Suprapubic skin (tissue), 4 donors: ENCODE data around the gene ENOPH1. TPM values are rescaled to one million over a fixed set of nuclear protein-coding genes. Genes with fewer than 3 reads are reported as not detected.
"Not testable (repeated sequence)": the region's sequence is repeated elsewhere in the genome, so short reads cannot be mapped to it uniquely, and the experiment has no call there.

Experiments used
- DNase-seq, 2 donors: peaks; one replicate each; pipeline ENCODE4 v3.0.0-alpha.2; 2019; ENCODE audit warnings: low spot score in 2 of 2
- H3K27ac ChIP-seq: fragments of 200-600 bp; sonication (generic); one replicate; pipeline ENCODE4 v1.5.1; 2019
- H3K27me3 ChIP-seq: fragments of 200-600 bp; sonication (generic); one replicate; pipeline ENCODE4 v1.5.1; 2019
- H3K36me3 ChIP-seq: fragments of 200-600 bp; sonication (generic); one replicate; pipeline ENCODE4 v1.5.1; 2019
- H3K4me1 ChIP-seq: fragments of 200-600 bp; sonication (generic); one replicate; pipeline ENCODE4 v1.5.1; 2019
- H3K4me3 ChIP-seq: fragments of 200-600 bp; sonication (generic); one replicate; pipeline ENCODE4 v1.5.1; 2019; ENCODE audit warnings: mild to moderate bottlenecking
- H3K9me3 ChIP-seq: fragments of 200-600 bp; sonication (generic); one replicate; pipeline ENCODE4 v1.5.1; 2019
- EP300 ChIP-seq: sonication (generic); formaldehyde crosslinking; IDR thresholded peaks from one replicate; pipeline ENCODE4 v1.6.1; 2017; ENCODE audit warnings: antibody characterized with exemption
- POLR2A ChIP-seq, 2 donors: fragments of 450-650 bp; IDR thresholded peaks; one replicate each; pipeline ENCODE4 v1.6.1; 2017; ENCODE audit warnings: antibody characterized with exemption in 2 of 2, mild to moderate bottlenecking in 2 of 2, moderate library complexity in 2 of 2
- POLR2AphosphoS5 ChIP-seq, 3 donors: sonication (generic); formaldehyde crosslinking; IDR thresholded peaks; one replicate each; pipeline ENCODE4 v1.6.1; 2017; ENCODE audit warnings: antibody characterized with exemption in 3 of 3
- WGBS: methylation state at CpG from one replicate; pipeline ENCODE4 v1.1.5; 2018; 5-methylcytosine and 5-hydroxymethylcytosine counted together
- total RNA-seq, 4 donors: library from RNA; depleted of rRNA; stranded (reverse); fragments of >200 nt; gene quantifications; one replicate each; pipeline ENCODE4 v1.1.0, GENCODE V29; 2016
- TF ChIP-seq, protein P1 (sequence below), 2 donors: fragments of 200-600 bp in 1 of 2; fragments of 450-650 bp in 1 of 2; sonication (generic) in 1 of 2; IDR thresholded peaks; one replicate each; pipeline ENCODE4 v1.5.1; 2016 to 2019; ENCODE audit warnings: antibody characterized with exemption in 2 of 2, mild to moderate bottlenecking in 1 of 2, moderate library complexity in 1 of 2

ENOPH1 gene
- total RNA-seq, 4 donors from 2014 or later = 31.2 to 36.1 (median 31.8) TPM

GRCh38 chr4:82388405-82388804, 42.0 kb upstream of the ENOPH1 start:
- H3K4me3 ChIP-seq = no peak overlapping the region
- no peak overlapping the region for H3K27ac ChIP-seq
- no peaks in the 10 kb centered on the region for H3K4me1 ChIP-seq

DNA sequence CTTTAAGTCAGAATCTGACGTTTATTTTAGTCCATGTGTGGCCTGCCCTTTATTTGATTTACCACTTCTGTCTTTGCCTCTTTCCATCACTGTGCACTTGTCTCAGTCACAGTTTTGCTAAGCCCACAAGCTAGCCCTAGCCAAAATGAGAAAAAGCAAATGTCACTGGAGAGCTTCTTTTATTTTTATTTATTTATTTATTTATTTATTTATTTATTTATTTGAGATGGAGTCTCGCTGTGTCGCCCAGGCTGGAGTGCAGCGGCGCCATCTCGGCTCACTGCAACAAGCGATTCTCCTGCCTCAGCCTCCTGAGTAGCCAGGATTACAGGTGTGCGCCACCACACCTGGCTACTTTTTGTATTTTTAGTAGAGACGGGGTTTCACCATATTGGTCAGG, 40.3 kb upstream of the ENOPH1 start:
- not testable (repeated sequence) for DNase-seq, H3K36me3 ChIP-seq

More at GRCh38 chr4:82388405-82388804, 42.0 kb upstream of the ENOPH1 start:
- DNase-seq = no peak
- H3K27me3 ChIP-seq = no peaks in the 10 kb centered on the region
- TF ChIP-seq POLR2AphosphoS5 (IDR thresholded peaks at IDR 0.05) (no peak), EP300 (no peak), POLR2A (IDR thresholded peaks at IDR 0.05) (no peak)
- TF ChIP-seq, protein P1, sequence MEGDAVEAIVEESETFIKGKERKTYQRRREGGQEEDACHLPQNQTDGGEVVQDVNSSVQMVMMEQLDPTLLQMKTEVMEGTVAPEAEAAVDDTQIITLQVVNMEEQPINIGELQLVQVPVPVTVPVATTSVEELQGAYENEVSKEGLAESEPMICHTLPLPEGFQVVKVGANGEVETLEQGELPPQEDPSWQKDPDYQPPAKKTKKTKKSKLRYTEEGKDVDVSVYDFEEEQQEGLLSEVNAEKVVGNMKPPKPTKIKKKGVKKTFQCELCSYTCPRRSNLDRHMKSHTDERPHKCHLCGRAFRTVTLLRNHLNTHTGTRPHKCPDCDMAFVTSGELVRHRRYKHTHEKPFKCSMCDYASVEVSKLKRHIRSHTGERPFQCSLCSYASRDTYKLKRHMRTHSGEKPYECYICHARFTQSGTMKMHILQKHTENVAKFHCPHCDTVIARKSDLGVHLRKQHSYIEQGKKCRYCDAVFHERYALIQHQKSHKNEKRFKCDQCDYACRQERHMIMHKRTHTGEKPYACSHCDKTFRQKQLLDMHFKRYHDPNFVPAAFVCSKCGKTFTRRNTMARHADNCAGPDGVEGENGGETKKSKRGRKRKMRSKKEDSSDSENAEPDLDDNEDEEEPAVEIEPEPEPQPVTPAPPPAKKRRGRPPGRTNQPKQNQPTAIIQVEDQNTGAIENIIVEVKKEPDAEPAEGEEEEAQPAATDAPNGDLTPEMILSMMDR (IDR thresholded peaks at IDR 0.05) = no peak
- H3K36me3 ChIP-seq = no peaks in the 10 kb centered on the region
- WGBS = 67% methylated on average over 1 of the region's 1 CpG
- H3K9me3 ChIP-seq = no peaks in the 10 kb centered on the region

DNA sequence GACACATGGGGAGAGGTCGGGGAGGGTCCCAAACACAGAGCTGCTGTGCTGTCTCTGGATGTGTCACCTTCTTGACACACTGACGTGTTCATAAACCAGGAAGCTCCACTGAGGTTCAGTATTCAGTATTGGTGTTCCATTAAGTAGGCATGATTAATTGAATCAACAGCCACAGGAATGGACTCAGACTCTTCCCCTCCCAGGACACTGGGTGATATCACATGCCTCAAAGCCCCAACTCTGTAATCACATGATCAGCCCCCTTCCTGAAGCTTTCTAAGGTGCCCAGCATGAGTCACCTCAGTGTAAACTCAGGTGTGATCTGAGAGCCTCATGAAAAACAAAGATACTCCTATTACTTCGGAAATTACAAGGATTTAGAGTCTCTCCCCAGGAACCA, 35.5 kb upstream of the ENOPH1 start:
- no peaks in the 10 kb centered on the region for H3K4me1 ChIP-seq
- no peak for DNase-seq
- H3K4me3 ChIP-seq = no peak overlapping the region
- H3K36me3 ChIP-seq = no peaks in the 10 kb centered on the region
- TF ChIP-seq EP300 = no peak
- H3K27ac ChIP-seq = no peak overlapping the region
- no peaks in the 10 kb centered on the region for H3K27me3 ChIP-seq
- WGBS = 86% methylated on average over 3 of the region's 3 CpGs
- H3K9me3 ChIP-seq = no peaks in the 10 kb centered on the region

More for the DNA sequence above, 40.3 kb upstream of the ENOPH1 start:
- not testable (repeated sequence) for H3K4me1 ChIP-seq, H3K27me3 ChIP-seq, H3K4me3 ChIP-seq, H3K27ac ChIP-seq, H3K9me3 ChIP-seq
- 89% methylated on average over 9 of the region's 9 CpGs for WGBS

- TF ChIP-seq, protein P1 (IDR thresholded peaks at IDR 0.05) = no peak
- TF ChIP-seq POLR2AphosphoS5 (IDR thresholded peaks at IDR 0.05) = no peak
- TF ChIP-seq EP300 = no peak
- TF ChIP-seq POLR2A (IDR thresholded peaks at IDR 0.05) = no peak
- Histone ChIP-seq H3K4me3 (no peak overlapping the region), H3K36me3 (no peaks in the 10 kb centered on the region), H3K27me3 (no peaks in the 10 kb centered on the region), H3K27ac (no peak overlapping the region), H3K4me1 (no peaks in the 10 kb centered on the region), H3K9me3 (no peaks in the 10 kb centered on the region)
- DNase-seq = no peak
- WGBS = 75% methylated on average over 3 of the region's 3 CpGs
These were observed 32.9 kb upstream of the ENOPH1 start for GRCh38 chr4:82397527-82397926.

GRCh38 chr4:82398263-82398662, 32.1 kb upstream of the ENOPH1 start:
- Histone ChIP-seq H3K36me3 (no peaks in the 10 kb centered on the region), H3K27me3 (no peaks in the 10 kb centered on the region), H3K9me3 (no peaks in the 10 kb centered on the region), H3K4me1 (no peaks in the 10 kb centered on the region), H3K4me3 (no peak overlapping the region), H3K27ac (no peak overlapping the region)
- TF ChIP-seq, protein P1 (IDR thresholded peaks at IDR 0.05) = no peak
- no peak for TF ChIP-seq POLR2AphosphoS5 (IDR thresholded peaks at IDR 0.05)
- TF ChIP-seq EP300 = no peak
- no peak for TF ChIP-seq POLR2A (IDR thresholded peaks at IDR 0.05)
- DNase-seq = no peak
- WGBS = 89% methylated on average over 1 of the region's 1 CpG

DNA sequence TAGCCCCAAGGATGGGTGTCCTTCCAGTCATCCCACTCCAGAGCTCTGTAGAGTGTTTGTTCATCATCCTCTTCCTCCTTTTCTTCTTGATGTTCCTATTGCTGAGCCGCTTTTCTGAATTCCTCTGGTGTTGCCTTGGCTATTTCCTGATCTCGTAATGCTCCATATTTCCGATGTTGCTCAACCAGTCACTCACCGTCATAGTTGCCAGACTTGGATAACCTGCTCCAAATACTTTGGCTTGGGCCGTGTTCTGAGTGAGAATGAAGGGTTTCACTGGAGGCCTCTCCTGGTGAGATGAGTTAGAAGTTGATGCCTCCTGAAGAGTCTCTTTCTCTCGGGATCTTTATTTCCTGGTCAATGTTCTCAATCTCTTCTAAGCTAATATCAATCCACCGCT, 28.8 kb upstream of the ENOPH1 start:
- H3K27ac ChIP-seq = no peak overlapping the region
- no peaks in the 10 kb centered on the region for H3K27me3 ChIP-seq
- H3K4me3 ChIP-seq = no peak overlapping the region
- DNase-seq = no peak
- TF ChIP-seq, protein P1 (IDR thresholded peaks at IDR 0.05) = no peak
- TF ChIP-seq POLR2AphosphoS5 (IDR thresholded peaks at IDR 0.05) (no peak), POLR2A (IDR thresholded peaks at IDR 0.05) (no peak), EP300 (no peak)
- H3K4me1 ChIP-seq = no peaks in the 10 kb centered on the region
- H3K36me3 ChIP-seq = no peaks in the 10 kb centered on the region
- 84% methylated on average over 7 of the region's 7 CpGs for WGBS
- no peaks in the 10 kb centered on the region for H3K9me3 ChIP-seq
